ENCODE measurements around the gene NEK4.

Gene NEK4

GRCh38 chr3:52722491-52722890 is 48.2 kb downstream of the NEK4 start:
- no peak overlapping the region for H3K4me3 ChIP-seq (replicated peaks; ENCODE audit: low read depth, low read length)
- H3K27me3 ChIP-seq (replicated peaks; ENCODE audit: control insufficient read depth, insufficient read depth, low read length), result no peaks in the 10 kb centered on the region
- TF ChIP-seq, protein P1, sequence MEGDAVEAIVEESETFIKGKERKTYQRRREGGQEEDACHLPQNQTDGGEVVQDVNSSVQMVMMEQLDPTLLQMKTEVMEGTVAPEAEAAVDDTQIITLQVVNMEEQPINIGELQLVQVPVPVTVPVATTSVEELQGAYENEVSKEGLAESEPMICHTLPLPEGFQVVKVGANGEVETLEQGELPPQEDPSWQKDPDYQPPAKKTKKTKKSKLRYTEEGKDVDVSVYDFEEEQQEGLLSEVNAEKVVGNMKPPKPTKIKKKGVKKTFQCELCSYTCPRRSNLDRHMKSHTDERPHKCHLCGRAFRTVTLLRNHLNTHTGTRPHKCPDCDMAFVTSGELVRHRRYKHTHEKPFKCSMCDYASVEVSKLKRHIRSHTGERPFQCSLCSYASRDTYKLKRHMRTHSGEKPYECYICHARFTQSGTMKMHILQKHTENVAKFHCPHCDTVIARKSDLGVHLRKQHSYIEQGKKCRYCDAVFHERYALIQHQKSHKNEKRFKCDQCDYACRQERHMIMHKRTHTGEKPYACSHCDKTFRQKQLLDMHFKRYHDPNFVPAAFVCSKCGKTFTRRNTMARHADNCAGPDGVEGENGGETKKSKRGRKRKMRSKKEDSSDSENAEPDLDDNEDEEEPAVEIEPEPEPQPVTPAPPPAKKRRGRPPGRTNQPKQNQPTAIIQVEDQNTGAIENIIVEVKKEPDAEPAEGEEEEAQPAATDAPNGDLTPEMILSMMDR (IDR thresholded peaks at IDR 0.05; ENCODE audit: insufficient read depth, low read length, poor library complexity, severe bottlenecking), result no peak
- DNase-seq (ENCODE audit: extremely low read depth, insufficient read length), result peak; percentile 30
- H3K36me3 ChIP-seq (ENCODE audit: control insufficient read depth, insufficient read depth, low read length), result no peaks in the 10 kb centered on the region

DNA sequence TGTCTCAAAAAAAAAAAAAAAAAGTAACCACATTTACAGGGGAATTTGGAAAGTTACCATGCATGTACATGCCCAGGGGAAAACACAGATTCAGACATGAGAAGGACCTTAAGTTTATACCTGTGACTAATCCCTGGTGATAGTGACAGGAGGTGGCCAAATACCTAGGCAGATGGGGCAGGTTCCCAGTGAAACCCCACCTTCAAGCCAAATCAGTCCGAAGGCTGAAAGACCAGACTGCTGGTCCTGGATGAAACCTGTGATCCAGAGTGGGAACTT is 49.1 kb downstream of the NEK4 start:
- no peak for DNase-seq (ENCODE audit: extremely low read depth, insufficient read length)
- H3K36me3 ChIP-seq (ENCODE audit: control insufficient read depth, insufficient read depth, low read length), result no peaks in the 10 kb centered on the region
- TF ChIP-seq, protein P1 (IDR thresholded peaks at IDR 0.05; ENCODE audit: insufficient read depth, low read length, poor library complexity, severe bottlenecking), result no peak
- no peak overlapping the region for H3K4me3 ChIP-seq (replicated peaks; ENCODE audit: low read depth, low read length)
- no peaks in the 10 kb centered on the region for H3K27me3 ChIP-seq (replicated peaks; ENCODE audit: control insufficient read depth, insufficient read depth, low read length)

DNA sequence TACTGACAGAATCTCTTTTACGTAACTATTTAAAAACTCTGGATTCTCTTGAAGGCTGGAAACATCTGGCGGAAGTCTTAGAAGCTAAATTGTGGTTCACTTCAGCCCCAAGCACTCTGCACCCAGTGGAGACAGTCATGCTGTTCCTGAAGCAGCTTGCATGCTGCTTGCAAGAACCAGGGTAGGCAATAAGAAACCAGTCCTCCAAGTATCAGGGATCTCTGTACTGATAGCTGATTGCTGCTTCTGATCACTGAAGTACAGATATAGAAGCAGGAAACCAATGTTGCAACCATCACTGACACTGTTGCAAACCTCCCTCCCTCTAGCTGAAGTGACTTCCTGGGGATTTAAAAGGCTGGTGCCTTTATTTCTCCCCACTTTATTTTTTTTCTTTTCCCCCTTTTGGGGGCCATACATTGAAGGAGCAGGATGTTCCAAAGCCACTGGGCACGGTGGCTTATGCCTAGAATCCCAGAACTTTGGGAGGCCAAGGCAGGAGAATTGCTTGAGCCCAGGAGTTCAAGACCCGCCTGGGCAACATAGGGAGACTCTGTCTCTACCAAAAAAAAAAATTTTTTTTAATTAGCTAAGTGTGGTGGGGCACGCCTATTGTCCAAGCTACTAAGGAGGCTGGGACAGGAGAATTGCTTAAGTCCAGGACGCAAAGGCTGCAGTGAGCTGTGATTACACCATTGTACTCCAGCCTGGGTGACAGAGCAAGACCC is 49.6 kb downstream of the NEK4 start:
- peak; percentile 67 for DNase-seq (ENCODE audit: extremely low read depth, insufficient read length)
- Histone ChIP-seq H3K27me3 (replicated peaks; ENCODE audit: control insufficient read depth, insufficient read depth, low read length) (no peaks in the 10 kb centered on the region), H3K36me3 (ENCODE audit: control insufficient read depth, insufficient read depth, low read length) (no peaks in the 10 kb centered on the region), H3K4me3 (replicated peaks; ENCODE audit: low read depth, low read length) (no peak overlapping the region)
- TF ChIP-seq, protein P1 (IDR thresholded peaks at IDR 0.05; ENCODE audit: insufficient read depth, low read length, poor library complexity, severe bottlenecking), result no peak

DNA sequence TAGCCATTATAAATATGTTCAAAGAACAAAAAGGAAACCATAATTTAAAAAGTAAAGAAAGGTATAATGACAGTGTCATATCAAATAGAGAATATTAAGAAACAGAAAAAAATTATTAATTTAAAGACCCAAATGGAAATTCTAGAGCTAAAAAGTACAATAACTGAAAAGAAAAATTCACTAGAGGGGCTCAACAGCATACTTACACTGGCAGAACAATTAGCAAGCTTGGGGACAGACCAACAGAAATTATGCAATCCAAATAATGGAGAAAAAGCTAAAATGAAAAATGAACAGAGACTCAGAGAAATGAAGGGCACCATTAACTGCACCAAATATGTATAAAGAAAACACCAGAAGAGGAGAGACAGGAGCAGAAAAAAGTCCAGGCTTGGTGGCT is 51.1 kb downstream of the NEK4 start:
- no peaks in the 10 kb centered on the region for H3K27me3 ChIP-seq (replicated peaks; ENCODE audit: control insufficient read depth, insufficient read depth, low read length)
- DNase-seq (ENCODE audit: extremely low read depth, insufficient read length), result no peak
- H3K36me3 ChIP-seq (ENCODE audit: control insufficient read depth, insufficient read depth, low read length), result no peaks in the 10 kb centered on the region
- no peak overlapping the region for H3K4me3 ChIP-seq (replicated peaks; ENCODE audit: low read depth, low read length)
- TF ChIP-seq, protein P1 (IDR thresholded peaks at IDR 0.05; ENCODE audit: insufficient read depth, low read length, poor library complexity, severe bottlenecking), result no peak

- H3K36me3 ChIP-seq (ENCODE audit: control insufficient read depth, insufficient read depth, low read length), result peaks cover 4% of the 10 kb centered on the region
- DNase-seq (ENCODE audit: extremely low read depth, insufficient read length), result no peak
- TF ChIP-seq, protein P1 (IDR thresholded peaks at IDR 0.05; ENCODE audit: insufficient read depth, low read length, poor library complexity, severe bottlenecking), result no peak
Observed at GRCh38 chr3:52715714-52716305, 54.9 kb downstream of the NEK4 start.

More at GRCh38 chr3:52715714-52716305, 54.9 kb downstream of the NEK4 start:
- Histone ChIP-seq H3K27me3 (replicated peaks; ENCODE audit: control insufficient read depth, insufficient read depth, low read length) (no peaks in the 10 kb centered on the region), H3K4me3 (replicated peaks; ENCODE audit: low read depth, low read length) (no peak overlapping the region)
